ENCODE measurements around the gene UGT1A1.

UGT1A1 gene

DNA sequence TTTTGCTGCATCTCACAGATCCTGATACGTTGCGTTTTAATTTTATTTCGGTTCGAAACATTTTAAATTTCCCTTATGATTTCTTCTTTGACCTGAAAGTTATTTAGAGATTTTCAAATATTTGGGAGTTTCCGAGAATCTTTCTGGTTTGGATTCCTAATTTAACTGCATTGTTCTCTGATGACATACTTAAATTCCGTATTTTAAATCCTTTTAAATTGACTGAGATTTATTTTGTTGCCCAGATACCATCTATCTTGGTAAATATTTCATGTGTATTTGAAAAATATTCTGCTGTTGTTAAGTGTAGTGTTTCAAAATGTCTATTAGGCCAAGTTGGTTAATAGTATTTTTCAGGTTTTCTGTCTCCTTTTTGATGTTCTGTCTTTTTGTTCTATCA, 55.8 kb downstream of the UGT1A1 start:
- H3K9me2 ChIP-seq (replicated peaks; ENCODE audit: control insufficient read depth, low read length): no peaks in the 10 kb centered on the region
- TF ChIP-seq, protein P1, sequence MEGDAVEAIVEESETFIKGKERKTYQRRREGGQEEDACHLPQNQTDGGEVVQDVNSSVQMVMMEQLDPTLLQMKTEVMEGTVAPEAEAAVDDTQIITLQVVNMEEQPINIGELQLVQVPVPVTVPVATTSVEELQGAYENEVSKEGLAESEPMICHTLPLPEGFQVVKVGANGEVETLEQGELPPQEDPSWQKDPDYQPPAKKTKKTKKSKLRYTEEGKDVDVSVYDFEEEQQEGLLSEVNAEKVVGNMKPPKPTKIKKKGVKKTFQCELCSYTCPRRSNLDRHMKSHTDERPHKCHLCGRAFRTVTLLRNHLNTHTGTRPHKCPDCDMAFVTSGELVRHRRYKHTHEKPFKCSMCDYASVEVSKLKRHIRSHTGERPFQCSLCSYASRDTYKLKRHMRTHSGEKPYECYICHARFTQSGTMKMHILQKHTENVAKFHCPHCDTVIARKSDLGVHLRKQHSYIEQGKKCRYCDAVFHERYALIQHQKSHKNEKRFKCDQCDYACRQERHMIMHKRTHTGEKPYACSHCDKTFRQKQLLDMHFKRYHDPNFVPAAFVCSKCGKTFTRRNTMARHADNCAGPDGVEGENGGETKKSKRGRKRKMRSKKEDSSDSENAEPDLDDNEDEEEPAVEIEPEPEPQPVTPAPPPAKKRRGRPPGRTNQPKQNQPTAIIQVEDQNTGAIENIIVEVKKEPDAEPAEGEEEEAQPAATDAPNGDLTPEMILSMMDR (IDR thresholded peaks at IDR 0.05; ENCODE audit: low read depth, low read length, poor library complexity, severe bottlenecking): no peak
- no peak for TF ChIP-seq EZH2phosphoT487 (IDR thresholded peaks at IDR 0.05; ENCODE audit: borderline replicate concordance, low read length)
- no peaks in the 10 kb centered on the region for H3K4me1 ChIP-seq (ENCODE audit: control insufficient read depth, low read length)
- no peak overlapping the region for H3K4me2 ChIP-seq (ENCODE audit: low read length)
- no peaks in the 10 kb centered on the region for H3F3A ChIP-seq (ENCODE audit: control insufficient read depth, insufficient read depth)
- H3K27me3 ChIP-seq (ENCODE audit: control insufficient read depth, low read length): no peaks in the 10 kb centered on the region
- H3K4me3 ChIP-seq (ENCODE audit: low read length): no peak overlapping the region
- no peaks in the 10 kb centered on the region for H4K20me1 ChIP-seq (ENCODE audit: control insufficient read depth, insufficient read depth, low read depth, low read length)
- H3K36me3 ChIP-seq (ENCODE audit: control insufficient read depth, low read length): no peaks in the 10 kb centered on the region
- H3K27ac ChIP-seq (ENCODE audit: low read depth, low read length): no peak overlapping the region
- H3K9me3 ChIP-seq (ENCODE audit: control insufficient read depth, insufficient read depth, low read length): peaks cover 5% of the 10 kb centered on the region; the same call in 1 of the 2 replicates
- H3K79me2 ChIP-seq (ENCODE audit: control insufficient read depth, low read length): no peaks in the 10 kb centered on the region

DNA sequence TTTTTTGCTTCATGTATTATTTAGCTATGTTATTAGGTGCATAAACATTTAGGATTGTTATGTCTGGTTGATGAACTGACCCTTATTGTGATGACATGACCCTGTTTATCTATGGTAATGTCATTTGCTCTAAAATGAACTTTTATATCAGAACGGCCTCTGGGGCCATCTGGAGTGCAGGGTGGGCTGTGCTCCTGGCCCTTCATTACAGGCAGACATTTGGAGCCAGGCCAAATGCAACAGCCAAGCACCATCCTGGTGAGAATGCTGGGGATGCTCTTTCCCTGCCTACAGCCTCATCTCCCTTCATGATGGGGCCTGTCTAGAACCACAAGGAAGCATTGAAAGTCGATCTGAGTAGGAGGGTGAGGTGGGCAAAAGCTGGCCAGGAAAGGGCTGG, 56.3 kb downstream of the UGT1A1 start:
- no peak for TF ChIP-seq EZH2phosphoT487 (IDR thresholded peaks at IDR 0.05; ENCODE audit: borderline replicate concordance, low read length)
- TF ChIP-seq, protein P1 (IDR thresholded peaks at IDR 0.05; ENCODE audit: low read depth, low read length, poor library complexity, severe bottlenecking): no peak
- H3F3A ChIP-seq (ENCODE audit: control insufficient read depth, insufficient read depth): no peaks in the 10 kb centered on the region
- no peaks in the 10 kb centered on the region for H3K27me3 ChIP-seq (ENCODE audit: control insufficient read depth, low read length)
- H3K9me3 ChIP-seq (ENCODE audit: control insufficient read depth, insufficient read depth, low read length): peaks cover 5% of the 10 kb centered on the region; the same call in 1 of the 2 replicates
- H3K4me2 ChIP-seq (ENCODE audit: low read length): no peak overlapping the region
- no peaks in the 10 kb centered on the region for H4K20me1 ChIP-seq (ENCODE audit: control insufficient read depth, insufficient read depth, low read depth, low read length)
- no peaks in the 10 kb centered on the region for H3K4me1 ChIP-seq (ENCODE audit: control insufficient read depth, low read length)
- no peaks in the 10 kb centered on the region for H3K79me2 ChIP-seq (ENCODE audit: control insufficient read depth, low read length)
- H3K36me3 ChIP-seq (ENCODE audit: control insufficient read depth, low read length): no peaks in the 10 kb centered on the region
- no peaks in the 10 kb centered on the region for H3K9me2 ChIP-seq (replicated peaks; ENCODE audit: control insufficient read depth, low read length)
- H3K4me3 ChIP-seq (ENCODE audit: low read length): no peak overlapping the region
- H3K27ac ChIP-seq (ENCODE audit: low read depth, low read length): no peak overlapping the region

GRCh38 chr2:233816771-233817170, 56.7 kb downstream of the UGT1A1 start:
- Histone ChIP-seq H3K27ac (ENCODE audit: low read depth, low read length) (no peak overlapping the region), H3K9me3 (ENCODE audit: control insufficient read depth, insufficient read depth, low read length) (peaks cover 5% of the 10 kb centered on the region; the same call in 1 of the 2 replicates), H3K9me2 (replicated peaks; ENCODE audit: control insufficient read depth, low read length) (no peaks in the 10 kb centered on the region), H4K20me1 (ENCODE audit: control insufficient read depth, insufficient read depth, low read depth, low read length) (no peaks in the 10 kb centered on the region), H3F3A (ENCODE audit: control insufficient read depth, insufficient read depth) (no peaks in the 10 kb centered on the region), H3K4me2 (ENCODE audit: low read length) (no peak overlapping the region), H3K4me1 (ENCODE audit: control insufficient read depth, low read length) (no peaks in the 10 kb centered on the region), H3K27me3 (ENCODE audit: control insufficient read depth, low read length) (no peaks in the 10 kb centered on the region), H3K4me3 (ENCODE audit: low read length) (no peak overlapping the region), H3K79me2 (ENCODE audit: control insufficient read depth, low read length) (no peaks in the 10 kb centered on the region), H3K36me3 (ENCODE audit: control insufficient read depth, low read length) (no peaks in the 10 kb centered on the region)
- no peak for TF ChIP-seq EZH2phosphoT487 (IDR thresholded peaks at IDR 0.05; ENCODE audit: borderline replicate concordance, low read length)

DNA sequence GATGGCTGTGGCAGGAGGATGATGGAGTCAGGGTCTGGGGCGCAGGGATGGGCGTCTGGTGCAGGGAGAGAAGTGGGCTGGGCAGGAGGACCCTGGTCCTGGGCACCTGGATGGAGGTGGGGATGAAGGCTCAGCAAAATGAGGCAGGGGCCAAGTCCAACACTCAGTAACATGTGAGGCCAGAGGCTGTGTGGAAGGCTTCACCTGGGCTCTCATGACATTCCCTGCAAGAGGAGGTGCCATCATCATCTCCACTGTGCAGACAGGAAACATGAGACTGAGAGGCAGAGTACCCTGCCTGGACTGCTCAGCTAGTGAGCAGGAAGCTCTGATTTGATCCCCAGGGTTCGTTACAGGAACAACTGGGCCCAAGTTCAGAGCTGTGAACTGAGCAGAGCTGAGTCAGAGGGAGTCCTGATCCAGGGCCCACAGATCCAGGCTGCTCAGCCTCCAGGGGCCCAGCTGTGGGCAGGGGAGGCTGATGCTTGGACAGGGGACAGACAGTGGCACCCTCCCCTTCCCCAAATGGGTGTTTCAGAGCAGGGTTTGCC, 57.4 kb downstream of the UGT1A1 start:
- H3F3A ChIP-seq (ENCODE audit: control insufficient read depth, insufficient read depth): no peaks in the 10 kb centered on the region
- H3K9me3 ChIP-seq (ENCODE audit: control insufficient read depth, insufficient read depth, low read length): peaks cover 5% of the 10 kb centered on the region; the same call in 1 of the 2 replicates
- no peaks in the 10 kb centered on the region for H3K27me3 ChIP-seq (ENCODE audit: control insufficient read depth, low read length)
- no peak overlapping the region for H3K4me2 ChIP-seq (ENCODE audit: low read length)
- no peaks in the 10 kb centered on the region for H3K36me3 ChIP-seq (ENCODE audit: control insufficient read depth, low read length)
- H3K9me2 ChIP-seq (replicated peaks; ENCODE audit: control insufficient read depth, low read length): no peaks in the 10 kb centered on the region
- H3K4me1 ChIP-seq (ENCODE audit: control insufficient read depth, low read length): no peaks in the 10 kb centered on the region
- no peaks in the 10 kb centered on the region for H4K20me1 ChIP-seq (ENCODE audit: control insufficient read depth, insufficient read depth, low read depth, low read length)
- H3K27ac ChIP-seq (ENCODE audit: low read depth, low read length): no peak overlapping the region
- no peaks in the 10 kb centered on the region for H3K79me2 ChIP-seq (ENCODE audit: control insufficient read depth, low read length)
- TF ChIP-seq, protein P1 (IDR thresholded peaks at IDR 0.05; ENCODE audit: low read depth, low read length, poor library complexity, severe bottlenecking): no peak
- no peak for TF ChIP-seq EZH2phosphoT487 (IDR thresholded peaks at IDR 0.05; ENCODE audit: borderline replicate concordance, low read length)
- no peak overlapping the region for H3K4me3 ChIP-seq (ENCODE audit: low read length)

Data from DOHH2 (cell line).